Measurements from ENCODE around the gene DDRGK1.
"Not testable (repeated sequence)": the region's sequence is repeated elsewhere in the genome, so short reads cannot be mapped to it uniquely, and the experiment has no call there.

Gene DDRGK1

DNA sequence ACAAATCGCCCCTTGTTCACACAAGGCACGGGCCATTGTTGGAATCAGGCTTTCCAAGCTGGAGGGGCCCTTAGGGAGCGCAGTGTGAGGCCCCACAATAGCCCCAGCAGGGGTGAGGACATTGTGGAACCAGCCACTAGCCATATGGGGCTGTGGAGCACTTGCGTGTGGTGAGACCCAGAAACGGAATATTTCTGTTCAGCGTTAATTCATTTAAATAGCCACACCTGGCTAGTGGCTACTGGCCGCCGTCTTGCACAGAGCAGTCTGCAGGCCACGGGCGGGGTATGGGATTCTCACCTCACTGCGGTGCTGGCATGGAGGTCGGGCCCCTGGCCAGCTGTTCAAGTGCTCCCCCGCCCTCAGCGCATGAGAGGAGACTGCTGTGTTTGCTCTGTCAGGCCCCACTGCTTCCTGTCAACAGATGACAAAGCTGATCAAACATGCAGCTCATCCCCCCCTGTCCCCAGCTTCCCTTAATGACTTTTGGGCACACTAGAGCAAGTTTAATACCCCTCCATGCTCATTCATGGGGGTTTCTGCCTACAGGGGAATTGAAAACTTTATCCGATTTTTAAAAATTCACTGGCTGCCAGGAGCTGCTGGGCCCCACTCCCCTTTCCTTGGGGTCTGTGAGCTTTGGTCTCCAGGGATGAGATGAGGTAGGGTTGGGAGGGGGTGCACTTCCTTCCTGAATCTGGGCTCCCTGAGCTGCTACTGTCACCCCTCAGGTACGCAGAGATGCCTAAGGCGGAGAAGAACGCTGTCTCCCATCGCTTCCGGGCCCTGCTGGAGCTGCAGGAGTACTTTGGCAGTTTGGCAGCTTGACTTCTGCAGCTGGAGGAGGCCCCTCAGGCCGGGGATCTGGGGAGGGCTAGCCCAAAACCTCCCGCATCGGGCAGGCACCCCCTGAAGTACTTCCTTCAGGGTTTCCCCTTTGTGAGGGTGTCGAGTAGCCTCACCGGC, 18.4 kb upstream of the DDRGK1 start:
- in situ Hi-C loops (cut with MboI; ENCODE audit: low pct_unique_long_range_greater_than_20kb, low sequenced_read_pairs) = no loop called here
- peak; percentile 40 for DNase-seq

DNA sequence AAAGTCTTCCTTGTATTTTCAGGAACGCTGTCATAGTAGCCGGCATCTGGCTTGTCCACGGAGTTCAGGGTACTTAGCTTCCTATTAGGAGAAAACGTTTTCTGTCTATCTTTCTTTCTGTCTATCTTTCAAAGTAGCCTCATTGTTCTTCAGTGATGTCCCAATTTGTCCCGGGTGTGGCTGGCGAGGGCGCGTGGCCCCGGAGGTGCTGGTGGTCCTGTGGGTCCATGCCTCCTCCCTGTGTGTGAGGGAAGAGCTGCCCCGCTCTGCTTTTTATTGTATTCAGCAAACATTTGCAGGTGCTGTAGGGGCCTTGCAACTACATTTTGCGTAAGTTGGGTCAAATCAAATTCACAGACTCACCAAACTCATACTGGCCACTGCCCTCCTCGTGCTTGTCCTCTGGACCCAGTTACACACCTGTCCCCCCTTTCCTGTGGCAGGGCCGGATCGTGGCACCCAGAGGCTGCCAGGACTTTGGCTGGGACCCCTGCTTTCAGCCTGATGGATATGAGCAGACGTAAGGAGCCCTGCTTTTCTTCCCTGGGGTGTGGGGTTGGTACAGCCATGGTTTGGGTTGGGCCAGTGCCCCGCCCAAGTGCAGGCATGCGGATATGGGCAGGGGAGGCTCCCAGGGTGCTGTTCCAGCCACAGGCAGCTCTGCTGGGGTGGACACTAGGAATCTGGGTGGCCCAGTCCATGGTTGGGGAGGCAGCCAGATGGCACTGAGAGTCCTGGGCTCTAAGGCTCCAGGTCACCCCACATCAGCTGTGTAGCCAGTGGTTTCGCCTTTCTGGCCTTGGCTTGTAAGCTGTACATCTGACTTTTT, 17.1 kb upstream of the DDRGK1 start:
- in situ Hi-C loops (cut with MboI; ENCODE audit: low pct_unique_long_range_greater_than_20kb, low sequenced_read_pairs) = no loop called here

DNA sequence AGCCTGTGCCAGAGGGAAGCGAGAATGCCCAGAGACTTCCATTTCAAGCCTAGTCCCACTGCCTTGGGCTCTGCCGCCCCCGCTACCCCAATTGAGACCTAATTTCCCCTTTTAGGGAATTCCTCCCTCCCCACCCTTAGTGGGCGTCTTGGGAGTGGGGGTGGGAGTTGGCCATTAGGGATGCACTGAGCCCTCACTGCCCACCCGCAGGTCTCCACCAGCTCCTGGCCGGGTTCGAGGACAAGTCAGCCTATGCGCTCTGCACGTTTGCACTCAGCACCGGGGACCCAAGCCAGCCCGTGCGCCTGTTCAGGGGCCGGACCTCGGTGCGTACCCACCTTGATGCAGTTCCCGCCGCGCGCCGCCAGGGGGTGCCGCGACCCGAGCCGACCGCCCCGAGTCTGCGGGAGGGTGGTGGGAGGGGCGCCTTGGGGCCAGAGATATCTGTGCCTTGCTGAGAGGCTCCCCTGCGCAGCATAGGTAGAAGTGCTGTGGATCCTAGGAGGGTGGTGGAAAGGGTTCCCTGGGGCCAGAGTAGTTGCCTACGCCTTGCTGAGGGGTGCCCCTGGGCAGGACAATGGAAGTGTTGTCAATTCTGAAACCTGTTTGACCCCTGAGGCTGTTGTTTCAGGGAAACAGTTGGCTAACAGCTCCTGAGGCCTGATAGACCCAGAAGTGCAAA, 14.0 kb upstream of the DDRGK1 start:
- in situ Hi-C loops (cut with MboI; ENCODE audit: low pct_unique_long_range_greater_than_20kb, low sequenced_read_pairs) = no loop called here
- DNase-seq = peak; percentile 82

More for the DNA sequence above, 17.1 kb upstream of the DDRGK1 start:
- no peak for DNase-seq

DNA sequence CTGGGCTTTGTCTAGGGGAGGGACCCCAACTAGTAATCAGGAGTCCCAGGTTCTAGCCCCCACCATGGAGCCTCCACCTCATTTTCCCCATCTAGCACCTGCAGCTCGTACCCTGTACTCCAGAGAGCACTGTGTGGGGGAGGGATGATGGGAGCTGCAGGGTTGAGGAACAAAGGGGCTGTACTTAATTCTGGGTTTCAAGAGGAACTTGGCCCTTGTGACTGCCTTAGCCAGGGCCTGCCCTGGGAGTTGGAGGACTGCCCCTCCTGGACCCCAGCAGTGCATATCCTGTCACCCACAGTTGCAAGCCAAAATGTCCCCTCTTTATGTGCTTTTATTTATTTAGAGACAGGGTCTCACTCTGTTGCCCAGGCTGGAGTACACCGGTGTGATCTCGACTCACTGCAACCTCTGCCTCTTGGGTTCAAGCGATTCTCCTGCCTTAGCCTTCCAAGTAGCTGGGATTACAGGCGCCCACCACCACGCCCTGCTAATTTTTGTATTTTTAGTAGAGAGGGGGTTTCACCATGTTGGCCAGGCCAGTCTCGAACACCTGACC, 11.0 kb upstream of the DDRGK1 start:
- DNase-seq; in situ Hi-C loops (cut with MboI; ENCODE audit: low pct_unique_long_range_greater_than_20kb, low sequenced_read_pairs): not testable (repeated sequence)

DNA sequence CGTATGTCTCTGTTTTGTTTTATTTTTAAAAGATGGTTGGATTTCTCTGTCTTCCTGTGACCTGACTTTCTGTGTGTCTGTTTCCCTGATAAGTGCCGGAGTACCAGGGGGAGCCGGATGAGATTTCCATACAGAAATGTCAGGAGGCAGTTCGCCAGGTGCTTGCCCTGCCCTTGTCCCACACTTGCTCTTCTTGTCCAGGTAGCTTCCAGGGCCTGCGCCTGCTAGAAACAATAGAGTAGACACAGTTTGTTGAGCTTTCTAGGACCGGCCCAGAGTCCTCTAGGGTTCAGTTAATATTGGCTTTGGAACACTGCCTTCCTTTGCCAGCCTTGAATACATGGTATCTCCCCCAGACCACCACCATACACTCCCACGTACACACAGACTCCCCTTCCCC, 8.7 kb upstream of the DDRGK1 start:
- in situ Hi-C loops (cut with MboI; ENCODE audit: low pct_unique_long_range_greater_than_20kb, low sequenced_read_pairs) = no loop called here
- DNase-seq = no peak

DNA sequence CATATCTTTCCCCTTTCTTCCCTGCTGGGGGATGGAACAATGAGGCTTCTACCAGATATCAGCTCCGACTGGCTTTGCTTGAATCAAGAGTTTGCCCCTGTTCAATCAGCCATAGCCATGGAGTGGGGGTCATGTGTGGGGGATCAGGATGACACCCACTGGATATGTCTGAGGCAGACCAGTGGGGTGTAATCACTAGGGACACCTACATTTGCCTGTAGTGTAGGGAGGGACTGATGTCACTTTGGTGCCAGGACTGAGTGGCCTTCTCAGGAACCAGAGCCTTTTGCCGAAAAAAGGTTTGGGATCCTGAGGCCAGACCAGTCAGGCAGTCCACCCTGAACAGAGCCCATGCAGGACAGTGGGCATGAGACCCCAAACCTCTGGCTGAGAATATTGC, 5.9 kb upstream of the DDRGK1 start:
- no peak for DNase-seq
- in situ Hi-C loops (cut with MboI; ENCODE audit: low pct_unique_long_range_greater_than_20kb, low sequenced_read_pairs) = no loop called here

DNA sequence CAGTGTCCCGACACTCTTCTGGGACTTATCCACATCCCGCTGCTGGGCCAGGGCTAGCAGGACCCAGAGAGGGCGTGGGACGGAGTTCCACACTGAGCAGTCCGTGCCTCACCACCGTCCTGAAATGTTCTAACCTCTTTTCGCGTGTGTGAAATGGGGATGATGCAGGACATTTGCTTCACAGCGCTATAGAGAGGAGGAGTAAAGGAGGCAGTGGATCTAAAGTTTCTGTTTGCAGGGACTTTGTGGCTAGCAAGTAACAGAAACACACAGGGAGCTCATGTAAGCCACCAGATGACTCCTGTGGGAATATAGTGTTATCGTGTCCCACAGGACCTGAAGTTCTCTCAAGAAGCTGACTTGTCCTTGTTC, 5.5 kb upstream of the DDRGK1 start:
- peak; percentile 23 for DNase-seq
- in situ Hi-C loops (cut with MboI; ENCODE audit: low pct_unique_long_range_greater_than_20kb, low sequenced_read_pairs) = no loop called here

DNA sequence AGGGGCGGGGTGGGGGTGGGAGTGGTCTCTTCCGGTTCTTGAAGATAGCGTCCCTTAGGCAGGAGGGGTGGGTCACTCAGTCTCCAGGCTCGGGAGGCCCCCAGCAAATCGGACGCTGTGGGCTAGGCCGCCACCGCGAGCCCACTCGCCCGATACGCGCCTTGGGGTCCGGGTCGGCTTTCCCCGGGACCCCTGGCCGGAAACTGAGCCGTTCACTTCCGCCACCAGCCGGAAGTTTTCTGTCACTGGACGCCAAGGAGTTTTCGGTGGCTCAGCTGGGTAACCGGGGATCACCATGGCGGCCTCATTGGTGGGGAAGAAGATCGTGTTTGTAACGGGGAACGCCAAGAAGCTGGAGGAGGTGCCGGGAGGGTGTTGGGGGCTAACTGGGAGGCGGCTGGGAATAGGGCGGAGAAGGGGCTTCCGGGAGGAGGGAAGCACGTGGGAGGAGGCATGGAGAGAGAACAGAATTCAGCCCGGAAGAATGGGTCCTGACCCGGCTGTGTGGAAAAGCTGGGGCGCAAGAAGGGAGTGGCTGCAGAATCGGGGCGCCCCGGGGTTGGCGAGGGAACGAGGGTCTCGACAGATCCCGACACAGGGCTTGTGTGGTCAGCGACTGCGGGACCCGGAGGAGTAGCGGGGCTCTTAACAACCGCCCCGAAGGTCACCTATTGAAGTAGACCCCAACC, 4.9 kb upstream of the DDRGK1 start, which contains the start of gene ITPA:
TSS of gene ITPA (plus strand) at position 242 of the 689 bp plus-strand sequence. CDS start at position 296, 54 bp downstream.
- DNase-seq = peak; percentile 71
- in situ Hi-C loops (cut with MboI; ENCODE audit: low pct_unique_long_range_greater_than_20kb, low sequenced_read_pairs) = no loop called here

DNA sequence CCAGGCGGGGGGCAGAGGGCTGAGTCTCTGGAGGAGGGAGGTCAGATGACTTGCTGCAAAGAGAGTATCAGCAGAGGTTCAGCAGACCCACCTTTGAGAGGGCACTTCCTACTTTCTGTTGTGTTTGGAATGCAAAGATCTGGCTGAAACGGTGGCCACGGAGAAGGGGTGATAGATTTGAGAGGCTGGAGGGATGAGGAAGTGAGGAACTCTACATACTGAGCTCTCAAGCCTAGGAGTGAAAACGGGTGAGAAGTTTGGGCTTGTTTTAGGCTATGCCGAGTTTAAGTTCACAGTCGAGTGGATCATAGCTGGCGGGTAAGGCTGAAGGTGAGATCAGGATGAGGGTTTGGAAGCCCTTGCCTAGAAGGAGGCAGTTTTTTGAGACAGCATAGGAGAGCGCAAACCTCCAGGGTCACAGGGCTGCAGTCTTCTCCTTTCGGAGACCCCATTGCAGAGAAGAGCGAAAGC, 4.3 kb upstream of the DDRGK1 start:
- DNase-seq = peak; percentile 61
- in situ Hi-C loops (cut with MboI; ENCODE audit: low pct_unique_long_range_greater_than_20kb, low sequenced_read_pairs) = no loop called here

DNA sequence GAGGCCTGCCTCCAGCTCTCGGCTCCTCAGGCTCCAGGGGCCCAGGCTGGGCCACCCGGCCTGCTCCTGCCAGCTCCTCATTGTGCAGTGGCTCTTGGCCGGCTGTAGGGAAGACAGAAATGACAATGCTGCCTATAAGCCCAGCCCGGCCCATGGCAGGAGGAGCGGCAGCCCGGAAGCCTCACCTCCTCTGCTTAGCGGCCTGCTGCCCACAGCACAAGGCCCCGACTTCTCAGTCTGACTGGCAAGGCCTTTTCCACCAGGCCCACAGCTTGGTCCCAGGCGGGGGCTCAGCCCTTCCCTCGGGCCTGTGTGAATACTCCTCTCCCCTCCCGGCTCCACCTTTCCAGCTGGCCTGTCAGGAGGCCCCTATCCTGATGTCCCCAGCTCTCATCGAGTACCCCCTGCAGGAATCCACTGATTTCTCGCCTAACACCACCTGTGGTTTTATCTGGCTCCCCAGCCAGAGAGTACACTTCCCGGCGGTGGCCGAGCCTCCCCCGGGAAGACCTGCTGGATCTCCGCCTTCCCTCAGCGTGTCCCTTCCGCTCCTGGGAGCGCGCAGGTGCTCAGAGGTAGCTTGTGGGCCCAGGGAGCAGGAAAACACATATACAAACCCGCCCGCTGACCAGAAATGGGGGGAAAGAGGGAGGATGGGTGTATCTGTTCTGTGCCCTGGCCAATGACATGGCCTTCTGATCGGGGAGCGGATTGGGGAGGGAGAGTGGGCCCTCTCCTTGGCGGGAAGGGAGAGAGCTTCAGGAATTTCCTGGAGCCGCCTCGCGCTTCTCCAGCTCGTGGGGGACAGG, 963 bp downstream of the DDRGK1 start:
- peak; percentile 40 for DNase-seq

DNA sequence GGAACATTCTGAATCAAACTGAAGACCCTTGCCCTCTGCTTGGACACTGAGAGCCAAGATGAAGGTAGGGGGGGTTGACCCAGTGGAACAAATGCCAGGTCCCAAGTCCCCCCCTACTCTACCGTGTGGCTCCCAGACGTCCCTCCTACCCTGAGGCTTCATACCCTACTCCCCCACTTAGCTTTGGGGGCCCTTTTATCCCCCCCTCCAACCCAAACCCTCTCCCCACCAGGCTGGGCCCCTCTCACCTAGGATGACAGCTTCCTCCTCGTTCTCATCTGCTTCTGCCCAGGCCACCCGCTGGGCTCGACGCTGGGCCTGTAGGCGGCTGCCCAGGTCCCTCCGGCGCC, 1.5 kb downstream of the DDRGK1 start:
- DNase-seq = no peak
- in situ Hi-C loops (cut with MboI; ENCODE audit: low pct_unique_long_range_greater_than_20kb, low sequenced_read_pairs) = no loop called here

More for the DNA sequence above, 963 bp downstream of the DDRGK1 start:
- in situ Hi-C loops (cut with MboI; ENCODE audit: low pct_unique_long_range_greater_than_20kb, low sequenced_read_pairs) = no loop called here

DNA sequence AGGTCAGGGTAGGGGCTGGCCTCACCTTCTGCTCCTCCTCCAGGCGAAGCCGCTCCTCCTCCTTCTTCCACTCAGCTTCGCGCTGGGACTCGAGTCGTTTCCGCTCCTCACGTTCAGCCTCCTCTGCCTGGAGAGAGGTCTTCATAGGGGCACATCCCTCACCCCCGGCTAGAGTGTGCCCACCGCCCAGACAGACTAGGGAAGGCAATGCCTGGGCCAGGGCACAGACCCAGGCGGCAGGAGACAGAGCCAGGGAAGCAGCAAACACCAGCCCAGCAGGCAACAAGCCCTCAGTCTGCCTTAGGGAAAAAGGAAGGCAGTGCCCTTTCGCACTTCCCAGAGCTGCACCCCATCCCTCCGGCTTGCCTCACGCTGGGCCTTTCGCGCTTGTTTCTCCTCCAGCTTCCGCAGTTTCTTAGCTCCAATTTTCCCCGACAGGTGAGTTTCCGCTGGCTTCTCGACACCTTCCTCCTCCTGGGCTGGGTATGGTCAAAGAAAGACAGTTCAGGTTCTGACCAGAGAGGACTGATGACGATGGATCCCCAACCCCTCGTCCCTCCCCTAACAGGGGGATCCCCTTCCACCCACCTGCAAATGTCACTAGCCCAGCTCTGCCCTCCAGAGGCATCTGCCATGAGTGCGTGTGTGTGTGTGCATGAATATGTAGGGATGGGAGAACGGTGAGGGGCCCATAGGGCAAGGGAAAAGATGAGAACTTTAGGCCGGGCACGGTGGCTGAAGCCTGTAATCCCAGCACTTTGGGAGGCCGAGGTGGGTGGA, 4.3 kb downstream of the DDRGK1 start:
- DNase-seq = no peak
- in situ Hi-C loops (cut with MboI; ENCODE audit: low pct_unique_long_range_greater_than_20kb, low sequenced_read_pairs) = no loop called here

DNA sequence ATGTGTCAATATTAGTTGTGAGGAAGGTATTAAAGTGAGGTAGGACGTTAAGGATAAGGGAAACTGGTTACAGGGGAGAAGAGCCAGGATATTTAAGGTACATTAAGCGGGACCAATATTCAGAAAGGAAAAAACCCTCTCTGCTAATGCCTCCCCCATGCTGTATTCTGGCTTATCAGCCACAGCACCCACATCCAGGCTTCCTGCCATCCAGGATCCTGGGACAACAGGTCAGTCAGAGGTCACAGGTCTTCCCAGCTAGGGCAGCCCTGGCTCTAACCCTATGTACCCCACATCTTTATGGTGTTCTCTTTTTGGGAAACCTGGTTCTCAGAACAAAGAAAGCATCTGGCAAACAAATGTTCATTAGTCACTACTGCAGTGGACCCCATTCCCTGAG, 5.3 kb downstream of the DDRGK1 start:
- in situ Hi-C loops (cut with MboI; ENCODE audit: low pct_unique_long_range_greater_than_20kb, low sequenced_read_pairs) = no loop called here

DNA sequence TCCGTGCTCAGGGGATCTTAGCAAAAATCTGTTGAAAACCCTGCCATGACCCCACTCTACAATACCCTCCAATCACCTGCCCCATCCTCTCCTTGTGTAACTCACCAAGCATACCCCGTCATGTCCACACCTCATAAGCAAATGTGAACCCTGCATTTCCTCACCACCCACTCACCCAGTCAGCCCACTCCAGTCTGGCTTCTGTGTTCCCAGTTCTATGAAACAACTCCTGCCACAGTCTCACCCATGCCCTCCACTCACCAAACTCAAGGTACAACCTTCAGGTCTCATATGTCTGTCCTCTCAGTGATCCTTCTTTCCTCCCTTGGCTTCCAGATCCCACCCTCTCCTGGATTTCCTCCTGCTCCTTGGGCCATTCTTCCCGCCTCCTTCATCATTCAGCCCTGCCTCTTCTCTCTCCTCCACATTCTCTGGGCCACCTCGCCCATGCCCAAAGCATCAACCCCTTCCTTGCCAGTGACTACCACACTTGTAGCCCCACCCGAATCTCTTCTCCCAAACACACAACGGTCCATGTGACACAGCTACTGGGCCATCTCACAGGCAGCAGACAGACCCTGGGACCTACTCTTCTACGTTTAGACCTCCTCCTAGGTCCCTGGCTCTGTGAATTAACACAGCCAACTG, 8.8 kb downstream of the DDRGK1 start:
- DNase-seq = no peak
- in situ Hi-C loops (cut with MboI; ENCODE audit: low pct_unique_long_range_greater_than_20kb, low sequenced_read_pairs) = no loop called here

More for the DNA sequence above, 5.3 kb downstream of the DDRGK1 start:
- no peak for DNase-seq

DNA sequence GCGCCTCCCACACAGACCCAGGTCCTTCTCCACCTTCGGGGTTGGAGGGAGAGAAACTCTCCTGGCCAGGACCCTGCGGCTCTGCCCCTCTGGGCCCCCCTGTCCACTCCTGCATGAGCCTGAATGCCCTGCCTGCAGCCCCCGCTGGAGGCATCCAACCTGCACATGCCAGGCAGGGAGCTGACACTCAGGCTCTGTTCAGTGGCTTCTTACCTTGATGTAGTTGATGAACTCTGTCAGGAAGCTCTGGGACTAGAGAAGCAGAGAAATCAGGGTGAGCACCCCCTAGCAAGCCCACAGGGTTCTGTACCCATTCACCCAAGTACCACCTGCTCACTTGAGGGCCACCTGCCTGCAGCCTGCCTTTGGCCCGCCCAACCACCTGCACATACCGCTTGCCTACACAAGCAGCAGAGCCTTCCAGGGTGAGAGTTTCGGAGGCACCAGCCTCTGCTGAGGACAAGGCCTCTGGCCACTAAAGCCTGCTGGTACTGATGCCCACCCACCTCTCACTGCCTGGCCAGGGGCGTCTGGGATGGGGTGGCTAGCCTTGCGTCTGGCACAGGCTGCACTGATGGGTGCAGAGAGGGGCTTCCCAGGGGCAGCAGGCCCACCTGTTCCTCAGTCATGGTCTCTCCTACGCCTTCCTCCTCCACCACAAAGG, 9.7 kb downstream of the DDRGK1 start:
- in situ Hi-C loops (cut with MboI; ENCODE audit: low pct_unique_long_range_greater_than_20kb, low sequenced_read_pairs) = no loop called here
- no peak for DNase-seq
